PC-9 (cell line): ENCODE results near the gene FFAR4. TPM values are rescaled to one million over a fixed set of nuclear protein-coding genes. Genes with fewer than 3 reads are reported as not detected.
"Not testable (repeated sequence)": the region's sequence is repeated elsewhere in the genome, so short reads cannot be mapped to it uniquely, and the experiment has no call there.

Source experiments
- Bru-seq: library from RNA; stranded (reverse); fragments of 400-500 nt; gene quantifications from one replicate; lab custom pipeline; 2021; lab: Mats Ljungman, UMichigan
- BruChase-seq, 2 experiments: library from RNA; stranded (reverse); fragments of 400-500 nt; gene quantifications; one replicate each; lab custom pipeline; 2021; lab: Mats Ljungman, UMichigan
- BruUV-seq: library from RNA; stranded (reverse); fragments of 400-500 nt; replicated peaks from 2 replicates; lab custom pipeline; 2021; lab: Mats Ljungman, UMichigan
- CTCF ChIA-PET: fragments of 300-600 bp; sonication (Branson Sonifier 250); formaldehyde crosslinking; loops from one replicate; lab custom pipeline; 2022; ENCODE audit warnings: antibody characterized with exemption; lab: Charles Lee
- POLR2A ChIA-PET: fragments of 300-600 bp; sonication (Branson Sonifier 250); formaldehyde crosslinking; loops from one replicate; lab custom pipeline; 2022; ENCODE audit warnings: antibody characterized with exemption; ENCODE audit not compliant: unreplicated experiment; lab: Charles Lee
- DNase-seq, 2 experiments: peaks; one replicate each; pipeline versions ENCODE4 v3.0.0 to v3.0.0-alpha.2; 2015 to 2022; ENCODE audit warnings: mixed read lengths in 1 of 2
- H2AFZ ChIP-seq: fragments of 200-600 bp; sonication (generic); 2 replicates; pipeline ENCODE4 v1.8.1; 2017; ENCODE audit warnings: antibody characterized with exemption
- H3F3A ChIP-seq: fragments of 200-600 bp; sonication (generic); 2 replicates; pipeline ENCODE4 v1.8.1; 2017; ENCODE audit warnings: antibody characterized with exemption, mild to moderate bottlenecking, low read depth; ENCODE audit not compliant: insufficient read depth
- H3K27ac ChIP-seq: fragments of 200-600 bp; sonication (generic); 2 replicates; pipeline ENCODE4 v1.6.1; 2016; ENCODE audit warnings: mixed run types
- H3K27me3 ChIP-seq: fragments of 200-600 bp; sonication (generic); 2 replicates; pipeline ENCODE4 v1.6.1; 2016; ENCODE audit warnings: low read depth, mixed run types; ENCODE audit not compliant: insufficient read depth
- H3K36me3 ChIP-seq: fragments of 200-600 bp; sonication (generic); 2 replicates; pipeline ENCODE4 v1.6.1; 2016; ENCODE audit warnings: low read depth, mixed run types
- H3K4me1 ChIP-seq: fragments of 200-600 bp; sonication (generic); replicated peaks from 2 replicates; pipeline ENCODE4 v1.6.1; 2016; ENCODE audit warnings: mixed run types; ENCODE audit not compliant: insufficient read depth
- H3K4me2 ChIP-seq: fragments of 200-600 bp; sonication (generic); 2 replicates; pipeline ENCODE4 v1.6.1; 2017; ENCODE audit warnings: mixed run types
- H3K4me3 ChIP-seq: fragments of 200-600 bp; sonication (generic); 2 replicates; pipeline ENCODE4 v1.6.1; 2016; ENCODE audit warnings: mixed run types
- H3K79me2 ChIP-seq: fragments of 200-600 bp; sonication (generic); 2 replicates; pipeline ENCODE4 v1.6.1; 2017; ENCODE audit warnings: low read depth, mixed run types
- H3K9me2 ChIP-seq: fragments of 200-600 bp; sonication (generic); 2 replicates; pipeline ENCODE4 v1.8.1; 2017; ENCODE audit warnings: mild to moderate bottlenecking; ENCODE audit not compliant: insufficient read depth
- H3K9me3 ChIP-seq: fragments of 200-600 bp; sonication (generic); 2 replicates; pipeline ENCODE4 v1.8.1; 2016; ENCODE audit warnings: low read depth; ENCODE audit not compliant: insufficient read depth
- H4K20me1 ChIP-seq: fragments of 200-600 bp; sonication (generic); 2 replicates; pipeline ENCODE4 v1.8.1; 2017; ENCODE audit not compliant: insufficient read depth
- CTCF ChIP-seq: fragments of 200-600 bp; sonication (generic); conservative IDR thresholded peaks from 2 replicates; pipeline ENCODE4 v1.6.1; 2017; ENCODE audit warnings: mixed run types, antibody characterized with exemption, mild to moderate bottlenecking, moderate library complexity
- EZH2 ChIP-seq: fragments of 200-600 bp; sonication (generic); IDR thresholded peaks from 2 replicates; pipeline ENCODE4 v1.8.0; 2017; ENCODE audit warnings: antibody characterized with exemption, low read depth
- intact Hi-C: fragments of 100-400 bp; cut with micrococcal nuclease; formaldehyde crosslinking; loops from one replicate; pipeline ENCODE4 v1.10.0; 2022; ENCODE audit not compliant: unreplicated experiment
- long read RNA-seq: library from polyadenylated mRNA; stranded (forward); transcript quantifications from one replicate; pipeline ENCODE4 v2.0.0, GENCODE V29; 2022
- total RNA-seq: library from RNA; stranded (reverse); gene quantifications from 2 replicates; pipeline ENCODE4 v1.2.3, GENCODE V29; 2021

Gene FFAR4
- total RNA-seq (0.25 TPM in 1 of 2 replicates, not detected in the other), Bru-seq, nascent RNA (percentile 11 among the genes with signal in this experiment), BruChase-seq, experiment 1, labeled RNA remaining after a 2-hour chase (percentile 6 among the genes with signal in this experiment), BruChase-seq, experiment 2, labeled RNA remaining after a 6-hour chase (percentile 7 among the genes with signal in this experiment)
- long read RNA-seq, partial matches to known transcripts, result 0 of 1 reads
- long read RNA-seq, other reads (novel, unspliced or antisense), result 0 of 1 reads

- Histone ChIP-seq H3K9me2 (no peaks in the 10 kb centered on the region), H3K4me1 (peaks cover 21% of the 10 kb centered on the region), H3K4me3 (peak within 1 kb of the TSS; percentile 56), H3K4me2 (peak within 1 kb of the TSS; percentile 78), H4K20me1 (no peaks in the 10 kb centered on the region), H3K9me3 (no peaks in the 10 kb centered on the region), H3K27ac (peak within 1 kb of the TSS; percentile 52), H3K27me3 (no peaks in the 10 kb centered on the region), H2AFZ (peak within 1 kb of the TSS; percentile 75), H3K36me3 (no peaks in the 10 kb centered on the region), H3K79me2 (peaks cover 17% of the 10 kb centered on the region), H3F3A (peaks cover 3% of the 10 kb centered on the region; the same call in 1 of the 2 replicates)
- CTCF ChIA-PET, result no interaction called here
- POLR2A ChIA-PET, result no interaction called here
- intact Hi-C loops, result no loop called here
- TF ChIP-seq EZH2 (no peak), CTCF (no peak)
- peak; percentile 67 to 76 for DNase-seq
- BruUV-seq, result no TSS peak
These were observed at the start of gene FFAR4 for GRCh38 chr10:93566435-93567276. FFAR4 (plus strand) TSS chr10:93566665; CDS start chr10:93566721, 56 bp downstream.

- no peaks in the 10 kb centered on the region for H4K20me1 ChIP-seq
- intact Hi-C loops, result loop anchor here (10.0 kb wide), 1 partner anchor 444 kb away; the partner anchor contains the start of gene CYP26A1
- H3K36me3 ChIP-seq, result no peaks in the 10 kb centered on the region
- H3K4me1 ChIP-seq, result no peaks in the 10 kb centered on the region
- CTCF ChIA-PET, result no interaction called here
- no peak for TF ChIP-seq EZH2
- TF ChIP-seq CTCF, result no peak
- no peaks in the 10 kb centered on the region for H3F3A ChIP-seq
- DNase-seq, result peak in 1 of 2 experiments; percentile 72
- POLR2A ChIA-PET, result no interaction called here
- no peak overlapping the region for H2AFZ ChIP-seq
- H3K27ac ChIP-seq, result no peak overlapping the region
- H3K27me3 ChIP-seq, result no peaks in the 10 kb centered on the region
- H3K4me2 ChIP-seq, result no peak overlapping the region
- no peaks in the 10 kb centered on the region for H3K9me2 ChIP-seq
- H3K79me2 ChIP-seq, result no peaks in the 10 kb centered on the region
- no peaks in the 10 kb centered on the region; the same call in 1 of the 2 replicates for H3K9me3 ChIP-seq
- no TSS peak for BruUV-seq
- no peak overlapping the region for H3K4me3 ChIP-seq
These were observed 47.9 kb upstream of the FFAR4 start for GRCh38 chr10:93518531-93518930.

- CTCF ChIA-PET, result no interaction called here
- no peaks in the 10 kb centered on the region for H3K9me2 ChIP-seq
- no peak overlapping the region for H3K27ac ChIP-seq
- no peak overlapping the region for H2AFZ ChIP-seq
- POLR2A ChIA-PET, result no interaction called here
- H3K27me3 ChIP-seq, result no peaks in the 10 kb centered on the region
- no peaks in the 10 kb centered on the region for H3K36me3 ChIP-seq
- no peaks in the 10 kb centered on the region for H3F3A ChIP-seq
- no peak for TF ChIP-seq CTCF
- no peak overlapping the region for H3K4me3 ChIP-seq
- intact Hi-C loops, result no loop called here
- no peaks in the 10 kb centered on the region for H3K9me3 ChIP-seq
- no peak for DNase-seq
- no peaks in the 10 kb centered on the region for H3K4me1 ChIP-seq
- no peak overlapping the region for H3K4me2 ChIP-seq
- no peaks in the 10 kb centered on the region for H4K20me1 ChIP-seq
- no peaks in the 10 kb centered on the region for H3K79me2 ChIP-seq
- no TSS peak for BruUV-seq
These were observed 31.2 kb upstream of the FFAR4 start for GRCh38 chr10:93535293-93535692.

- H3K4me1 ChIP-seq, H3K9me3 ChIP-seq, DNase-seq, intact Hi-C loops, CTCF ChIA-PET, BruUV-seq, POLR2A ChIA-PET, H3K27ac ChIP-seq, H3K27me3 ChIP-seq, H3K4me3 ChIP-seq, H3K4me2 ChIP-seq, H2AFZ ChIP-seq, H3K79me2 ChIP-seq, H4K20me1 ChIP-seq, H3F3A ChIP-seq, H3K9me2 ChIP-seq, H3K36me3 ChIP-seq: not testable (repeated sequence)
These were observed 25.6 kb upstream of the FFAR4 start for GRCh38 chr10:93540871-93541270.
